BJ (cell line): ENCODE measurements around the gene ROR1. TPM values are rescaled to one million over a fixed set of nuclear protein-coding genes. Genes with fewer than 3 reads are reported as not detected.

ENCODE experiments used
- CTCF ChIA-PET: fragments of 350-600 bp; formaldehyde crosslinking; extraction: SDS; loops from one replicate; lab custom pipeline; 2021; ENCODE audit warnings: antibody characterized with exemption, inconsistent platforms; lab: Yijun Ruan, JAX
- POLR2A ChIA-PET: fragments of 300-600 bp; sonication (Branson Sonifier 250); formaldehyde crosslinking; extraction: SDS; loops from one replicate; lab custom pipeline; 2021; ENCODE audit warnings: antibody characterized with exemption; lab: Charles Lee
- DNase-seq: peaks from one replicate; pipeline ENCODE4 v3.0.0-alpha.2; 2011; ENCODE audit warnings: low read depth
- H3K27me3 ChIP-seq: 2 replicates; pipeline ENCODE4 v1.6.0; 2011; ENCODE audit warnings: low read length; ENCODE audit not compliant: control insufficient read depth, insufficient read depth
- H3K36me3 ChIP-seq: 2 replicates; pipeline ENCODE4 v1.5.1; 2011; ENCODE audit warnings: low read length; ENCODE audit not compliant: control insufficient read depth, insufficient read depth
- H3K4me3 ChIP-seq: 2 replicates; pipeline ENCODE4 v1.5.1; 2011; ENCODE audit warnings: low read depth, mild to moderate bottlenecking, control low read depth, low read length
- CTCF ChIP-seq: IDR thresholded peaks from 2 replicates; pipeline ENCODE4 v1.5.1; 2011; ENCODE audit warnings: low read depth, mild to moderate bottlenecking, control low read depth, inconsistent platforms, low read length, moderate library complexity; ENCODE audit not compliant: insufficient read depth
- polyA plus RNA-seq: library from polyadenylated mRNA; depleted of rRNA; stranded (reverse); fragments of >200 nt; gene quantifications from 2 replicates; pipeline ENCODE4 v1.2.3, GENCODE V29; 2011

ROR1 gene
- polyA plus RNA-seq, 1 experiment = 4.6 TPM

GRCh38 chr1:63909526-63909925, 135.7 kb downstream of the ROR1 start:
- no peak for TF ChIP-seq CTCF
- Histone ChIP-seq H3K27me3 (peaks cover 12% of the 10 kb centered on the region), H3K36me3 (no peaks in the 10 kb centered on the region), H3K4me3 (no peak overlapping the region)
- CTCF ChIA-PET = interaction anchor here (0.8 to 1.0 kb wide), 3 partner anchors 8 to 235 kb away, joined by 3 read pairs; no protein-coding TSS in a partner anchor
- POLR2A ChIA-PET = no interaction called here
- no peak for DNase-seq

- no peak for DNase-seq
- POLR2A ChIA-PET = no interaction called here
- Histone ChIP-seq H3K4me3 (no peak overlapping the region), H3K36me3 (no peaks in the 10 kb centered on the region), H3K27me3 (peaks cover 18% of the 10 kb centered on the region)
- CTCF ChIA-PET = no interaction called here
- no peak for TF ChIP-seq CTCF
These were observed 137.2 kb downstream of the ROR1 start for GRCh38 chr1:63911049-63911448.

DNA sequence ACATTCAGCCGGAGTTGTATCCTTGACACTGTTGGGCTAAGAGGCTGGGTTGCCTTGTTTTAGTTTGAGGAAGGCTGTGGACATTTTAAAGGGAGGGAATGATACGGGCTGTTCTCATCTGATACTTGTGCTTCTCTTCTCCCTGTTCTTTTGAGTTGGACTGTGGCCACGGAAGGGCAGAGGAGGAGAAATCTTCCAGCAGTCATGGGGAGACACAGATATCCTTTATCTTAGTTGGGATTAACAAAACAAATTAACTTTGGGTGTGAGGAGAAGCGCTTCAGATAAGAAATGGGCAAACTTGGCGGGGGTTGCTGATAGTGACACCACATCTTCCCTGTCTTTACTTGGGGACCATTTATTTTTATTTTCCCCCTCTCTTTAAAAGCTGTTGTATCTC, 138.8 kb downstream of the ROR1 start:
- H3K36me3 ChIP-seq = no peaks in the 10 kb centered on the region
- POLR2A ChIA-PET = interaction anchor here (0.6 kb wide), 1 partner anchor 198 kb away, joined by 7 read pairs; no protein-coding TSS in a partner anchor
- H3K4me3 ChIP-seq = no peak overlapping the region
- CTCF ChIA-PET = interaction anchor here (0.7 to 1.1 kb wide), 2 partner anchors 142 to 248 kb away, joined by 3 read pairs; no protein-coding TSS in a partner anchor
- DNase-seq = no peak
- no peak for TF ChIP-seq CTCF
- H3K27me3 ChIP-seq = peaks cover 20% of the 10 kb centered on the region

- H3K36me3 ChIP-seq = no peaks in the 10 kb centered on the region
- peaks cover 20% of the 10 kb centered on the region for H3K27me3 ChIP-seq
- TF ChIP-seq CTCF = no peak
- ChIA-PET POLR2A (no interaction called here), CTCF (interaction anchor here (0.5 to 3.2 kb wide), 7 partner anchors 9 to 247 kb away, joined by 3 to 15 read pairs (median 4); no protein-coding TSS in a partner anchor)
- DNase-seq = no peak
- H3K4me3 ChIP-seq = no peak overlapping the region
These were observed 139.7 kb downstream of the ROR1 start for GRCh38 chr1:63913533-63913932.

- no peak for TF ChIP-seq CTCF
- Histone ChIP-seq H3K36me3 (no peaks in the 10 kb centered on the region), H3K4me3 (no peak overlapping the region), H3K27me3 (peaks cover 20% of the 10 kb centered on the region)
- no peak for DNase-seq
- ChIA-PET POLR2A (no interaction called here), CTCF (interaction anchor here (1.1 to 3.2 kb wide), 7 partner anchors 9 to 240 kb away, joined by 3 to 15 read pairs (median 4); no protein-coding TSS in a partner anchor)
These were observed 140.4 kb downstream of the ROR1 start for GRCh38 chr1:63914241-63914640.
